A673 (cell line): ENCODE data around the gene TMEM121. TPM values are rescaled to one million over a fixed set of nuclear protein-coding genes. Genes with fewer than 3 reads are reported as not detected.

Source experiments
- Bru-seq: library from RNA; stranded (reverse); fragments of 400-500 nt; gene quantifications from one replicate; lab custom pipeline; 2021; lab: Mats Ljungman, UMichigan
- BruChase-seq, 2 experiments: library from RNA; stranded (reverse); fragments of 400-500 nt; gene quantifications; one replicate each; lab custom pipeline; 2021; lab: Mats Ljungman, UMichigan
- BruUV-seq: library from RNA; stranded (reverse); fragments of 400-500 nt; replicated peaks from 2 replicates; lab custom pipeline; 2021; lab: Mats Ljungman, UMichigan
- CTCF ChIA-PET: fragments of 300-600 bp; sonication (Branson Sonifier 250); formaldehyde crosslinking; loops from one replicate; lab custom pipeline; 2022; ENCODE audit warnings: antibody characterized with exemption; lab: Charles Lee
- POLR2A ChIA-PET: fragments of 300-600 bp; sonication (Branson Sonifier 250); formaldehyde crosslinking; loops from one replicate; lab custom pipeline; 2022; ENCODE audit warnings: antibody characterized with exemption; ENCODE audit not compliant: low non-redundant PET; lab: Charles Lee
- DNase-seq: peaks from one replicate; pipeline ENCODE4 v3.0.0-alpha.2; 2015; ENCODE audit warnings: low spot score
- H3K27ac ChIP-seq: fragments of 200-600 bp; sonication (generic); 2 replicates; pipeline ENCODE4 v1.5.1; 2016; ENCODE audit warnings: mixed run types, low read depth, mild to moderate bottlenecking, mixed read lengths, antibody characterized with exemption, low read length; ENCODE audit not compliant: poor library complexity, severe bottlenecking
- H3K27me3 ChIP-seq: fragments of 200-600 bp; sonication (generic); replicated peaks from 2 replicates; pipeline ENCODE4 v1.6.1; 2017; ENCODE audit warnings: mixed run types, low read depth, mild to moderate bottlenecking, mixed read lengths, antibody characterized with exemption, low read length; ENCODE audit not compliant: insufficient read depth, poor library complexity
- H3K36me3 ChIP-seq: fragments of 200-600 bp; sonication (generic); 2 replicates; pipeline ENCODE4 v1.6.1; 2016; ENCODE audit warnings: mixed run types, mild to moderate bottlenecking, mixed read lengths, antibody characterized with exemption, low read length; ENCODE audit not compliant: insufficient read depth, poor library complexity, severe bottlenecking
- H3K4me1 ChIP-seq: fragments of 200-600 bp; sonication (generic); 2 replicates; pipeline ENCODE4 v1.6.1; 2017; ENCODE audit warnings: mixed run types, mild to moderate bottlenecking, mixed read lengths, antibody characterized with exemption, low read length; ENCODE audit not compliant: insufficient read depth, poor library complexity, severe bottlenecking
- H3K4me3 ChIP-seq: fragments of 200-600 bp; sonication (generic); 2 replicates; pipeline ENCODE4 v1.5.1; 2016; ENCODE audit warnings: low read depth, mixed run types, mild to moderate bottlenecking, mixed read lengths, low read length; ENCODE audit not compliant: poor library complexity, severe bottlenecking
- H3K9me3 ChIP-seq: fragments of 200-600 bp; sonication (generic); 2 replicates; pipeline ENCODE4 v1.6.1; 2016; ENCODE audit warnings: mixed run types, low read depth, mild to moderate bottlenecking, mixed read lengths, antibody characterized with exemption, low read length; ENCODE audit not compliant: poor library complexity, severe bottlenecking
- CTCF ChIP-seq: fragments of 300-800, 200-600 bp; sonication (generic); conservative IDR thresholded peaks from 2 replicates; pipeline ENCODE4 v1.5.1; 2017; ENCODE audit warnings: low read depth, mild to moderate bottlenecking, antibody characterized with exemption, low read length, moderate library complexity, mixed read lengths
- EZH2 ChIP-seq: fragments of 200-600 bp; sonication (generic); IDR thresholded peaks from 2 replicates; pipeline ENCODE4 v1.6.1; 2017; ENCODE audit warnings: borderline replicate concordance, low read depth, mild to moderate bottlenecking, mixed read lengths, antibody characterized with exemption, low read length; ENCODE audit not compliant: poor library complexity, severe bottlenecking
- intact Hi-C: fragments of 100-400 bp; cut with micrococcal nuclease; formaldehyde crosslinking; loops from one replicate; pipeline ENCODE4 v1.10.0; 2022; ENCODE audit not compliant: unreplicated experiment
- long read RNA-seq: library from polyadenylated mRNA; stranded (forward); transcript quantifications from one replicate; pipeline ENCODE4 v2.0.0, GENCODE V29; 2022
- total RNA-seq: library from RNA; stranded (reverse); gene quantifications from 2 replicates; pipeline ENCODE4 v1.2.3, GENCODE V29; 2021

Gene TMEM121
- total RNA-seq, result 3.1 and 4.7 TPM in 2 replicates
- Bru-seq, nascent RNA, result not detected
- percentile 14 among the genes with signal in this experiment for BruChase-seq, experiment 1, labeled RNA remaining after a 2-hour chase
- percentile 28 among the genes with signal in this experiment for BruChase-seq, experiment 2, labeled RNA remaining after a 6-hour chase
- long read RNA-seq, transcript TMEM121-201 (2 exons, 1,532 nt), result major isoform, 18 of 23 reads
- long read RNA-seq, partial matches to known transcripts, result 0 of 23 reads
- long read RNA-seq, other reads (novel, unspliced or antisense), result 5 of 23 reads

GRCh38 chr14:105525861-105526775, at the start of gene TMEM121:
TSS of gene TMEM121 (plus strand) at chr14:105526583. CDS start at chr14:105528835, 2,252 bp downstream.
- Histone ChIP-seq H3K9me3 (no peaks in the 10 kb centered on the region), H3K27me3 (no peaks in the 10 kb centered on the region), H3K36me3 (no peaks in the 10 kb centered on the region), H3K27ac (no peak within 1 kb of the TSS), H3K4me1 (peaks cover 15% of the 10 kb centered on the region), H3K4me3 (peak within 1 kb of the TSS; percentile 55)
- TF ChIP-seq CTCF (no peak), EZH2 (no peak)
- ChIA-PET POLR2A (no interaction called here), CTCF (no interaction called here)
- peak; percentile 20 for DNase-seq
- BruUV-seq, result no TSS peak
- intact Hi-C loops, result loop anchor here (2.0 to 5.0 kb wide), 2 partner anchors 35 to 154 kb away; partner anchors contain the start of gene TEDC1

- intact Hi-C loops, result no loop called here
- CTCF ChIA-PET, result interaction anchor here (1.2 kb wide), 1 partner anchor 106 kb away, joined by 3 read pairs; no protein-coding TSS in a partner anchor
- no peak for DNase-seq
- H3K4me3 ChIP-seq, result peak overlapping the region; percentile 99
- no peaks in the 10 kb centered on the region for H3K9me3 ChIP-seq
- TF ChIP-seq CTCF (no peak), EZH2 (no peak)
- POLR2A ChIA-PET, result no interaction called here
- BruUV-seq, result no TSS peak
- peak overlapping the region; percentile 87 for H3K27ac ChIP-seq
- H3K4me1 ChIP-seq, result peaks cover 56% of the 10 kb centered on the region
- H3K27me3 ChIP-seq, result no peaks in the 10 kb centered on the region
- peaks cover 4% of the 10 kb centered on the region for H3K36me3 ChIP-seq
Observed at GRCh38 chr14:105476831-105477659, 49.3 kb upstream of the TMEM121 start.
